ENCODE data around the gene RBM19.
"Not testable (repeated sequence)": the region's sequence is repeated elsewhere in the genome, so short reads cannot be mapped to it uniquely, and the experiment has no call there.

RBM19 gene

GRCh38 chr12:113965951-113966797 is at the start of gene RBM19:
Gene RBM19 (minus strand): TSS chr12:113966325. CDS start chr12:113966227, 98 bp downstream.
- DNase-seq, result peak; percentile 98

GRCh38 chr12:114015851-114016250 is 49.7 kb upstream of the RBM19 start:
- no peak for DNase-seq

GRCh38 chr12:114013575-114014345 is 47.6 kb upstream of the RBM19 start:
- DNase-seq, result peak; percentile 55

- DNase-seq, result no peak
Measured at GRCh38 chr12:114012744-114013431, 46.8 kb upstream of the RBM19 start.

GRCh38 chr12:114011711-114012110 is 45.6 kb upstream of the RBM19 start:
- no peak for DNase-seq

GRCh38 chr12:114006482-114007425 is 40.6 kb upstream of the RBM19 start:
- no peak for DNase-seq

- no peak for DNase-seq
Measured at GRCh38 chr12:114004402-114004801, 38.3 kb upstream of the RBM19 start.

- DNase-seq, result no peak
Measured at GRCh38 chr12:114003286-114003685, 37.2 kb upstream of the RBM19 start.

GRCh38 chr12:114001511-114002340 is 35.6 kb upstream of the RBM19 start:
- DNase-seq, result no peak

- no peak for DNase-seq
Measured at GRCh38 chr12:114000861-114001260, 34.7 kb upstream of the RBM19 start.

- DNase-seq, result not testable (repeated sequence)
Measured at GRCh38 chr12:114000261-114000660, 34.1 kb upstream of the RBM19 start.

- no peak for DNase-seq
Measured at GRCh38 chr12:113997365-113997764, 31.2 kb upstream of the RBM19 start.

- no peak for DNase-seq
Measured at GRCh38 chr12:113996026-113996425, 29.9 kb upstream of the RBM19 start.

- DNase-seq, result no peak
Measured at GRCh38 chr12:113994051-113994450, 27.9 kb upstream of the RBM19 start.

- DNase-seq, result not testable (repeated sequence)
Measured at GRCh38 chr12:113992751-113993150, 26.6 kb upstream of the RBM19 start.

- DNase-seq, result no peak
Measured at GRCh38 chr12:113991224-113992044, 25.3 kb upstream of the RBM19 start.

GRCh38 chr12:113990250-113991223 is 24.4 kb upstream of the RBM19 start:
- DNase-seq, result no peak

GRCh38 chr12:113988976-113989375 is 22.9 kb upstream of the RBM19 start:
- DNase-seq, result no peak

- DNase-seq, result no peak
Measured at GRCh38 chr12:113988064-113988451, 21.9 kb upstream of the RBM19 start.

All from fibroblast of upper back skin (primary cell).